Measurements from ENCODE around the gene CYLD. TPM values are rescaled to one million over a fixed set of nuclear protein-coding genes. Genes with fewer than 3 reads are reported as not detected.

Gene CYLD
- total RNA-seq, 1 donor from 2014 or later, result 33.9 TPM

- Histone ChIP-seq H3K27me3 (no peaks in the 10 kb centered on the region), H3K27ac (no peak overlapping the region), H3K9me3 (no peaks in the 10 kb centered on the region), H3K4me3 (no peak overlapping the region), H3K4me1 (no peaks in the 10 kb centered on the region), H3K36me3 (peaks cover 0 to 16% of the 10 kb centered on the region in 2 donors)
- no peak for TF ChIP-seq CTCF (IDR thresholded peaks at IDR 0.05)
- TF ChIP-seq POLR2A (IDR thresholded peaks at IDR 0.05), result no peak
- TF ChIP-seq POLR2AphosphoS5 (IDR thresholded peaks at IDR 0.05; ENCODE audit: insufficient read depth in 1 of 2, low read depth in 1 of 2), result no peak
- no peak for DNase-seq (ENCODE audit: extremely low spot score in 2 of 2)
- intact Hi-C loops (cut with DNase I), result no loop called here
Observed at GRCh38 chr16:50776037-50776436, 34.2 kb downstream of the CYLD start.

DNA sequence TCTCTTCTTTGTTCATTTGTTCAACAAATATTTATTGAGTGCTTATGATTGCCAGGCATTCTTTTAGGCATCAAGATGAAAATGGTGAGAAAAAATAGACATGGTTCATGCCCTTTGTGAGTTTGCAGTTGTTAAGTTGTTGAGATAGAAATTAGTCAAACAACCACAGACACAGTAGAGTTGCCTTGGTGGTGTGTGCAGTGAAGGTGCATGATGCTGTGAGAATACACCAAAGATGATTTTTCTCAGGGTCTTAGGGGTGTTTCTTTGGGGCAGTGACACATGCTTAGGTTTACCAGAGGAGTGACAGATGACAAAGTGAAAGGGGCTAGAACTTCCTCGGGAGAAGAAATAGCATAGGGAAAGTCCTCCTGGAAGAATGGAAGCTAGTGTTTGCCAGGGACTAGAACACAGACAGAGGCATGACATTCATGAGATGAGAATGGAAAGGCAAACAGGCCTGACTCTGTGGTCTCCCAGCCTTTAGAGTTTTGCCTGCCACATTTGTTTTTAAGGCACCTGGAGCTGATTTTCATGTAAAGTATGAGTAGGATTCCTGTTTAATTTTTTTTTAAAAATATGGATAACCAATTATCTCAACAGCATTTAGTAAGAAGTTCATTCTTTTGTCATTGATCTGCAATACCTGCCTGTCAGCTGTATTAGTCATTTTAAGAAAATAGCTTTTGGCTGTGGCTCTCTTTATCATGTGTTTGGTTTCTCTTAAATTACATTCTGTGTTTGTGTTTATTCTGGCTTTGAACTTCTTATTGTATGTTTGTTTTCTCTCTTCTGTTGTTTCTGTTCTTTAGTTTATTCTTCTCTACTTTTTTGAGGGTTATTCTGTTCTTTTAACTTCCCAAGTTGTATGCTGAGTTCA, 36.6 kb downstream of the CYLD start:
- DNase-seq (ENCODE audit: extremely low spot score in 2 of 2), result no peak
- TF ChIP-seq POLR2A (IDR thresholded peaks at IDR 0.05) (no peak), CTCF (IDR thresholded peaks at IDR 0.05) (no peak), POLR2AphosphoS5 (IDR thresholded peaks at IDR 0.05; ENCODE audit: insufficient read depth in 1 of 2, low read depth in 1 of 2) (no peak)
- H3K27me3 ChIP-seq, result no peaks in the 10 kb centered on the region
- no peaks in the 10 kb centered on the region for H3K4me1 ChIP-seq
- H3K36me3 ChIP-seq, result peaks cover 0 to 31% of the 10 kb centered on the region in 2 donors
- no peak overlapping the region for H3K4me3 ChIP-seq
- H3K9me3 ChIP-seq, result no peaks in the 10 kb centered on the region
- intact Hi-C loops (cut with DNase I), result no loop called here
- no peak overlapping the region for H3K27ac ChIP-seq

- no peaks in the 10 kb centered on the region for H3K27me3 ChIP-seq
- no peak for DNase-seq (ENCODE audit: extremely low spot score in 2 of 2)
- intact Hi-C loops (cut with DNase I), result no loop called here
- no peak overlapping the region for H3K27ac ChIP-seq
- H3K36me3 ChIP-seq, result peaks cover 0 to 48% of the 10 kb centered on the region in 2 donors
- H3K9me3 ChIP-seq, result no peaks in the 10 kb centered on the region
- H3K4me1 ChIP-seq, result no peaks in the 10 kb centered on the region
- TF ChIP-seq CTCF (IDR thresholded peaks at IDR 0.05) (no peak), POLR2AphosphoS5 (IDR thresholded peaks at IDR 0.05; ENCODE audit: insufficient read depth in 1 of 2, low read depth in 1 of 2) (no peak), POLR2A (IDR thresholded peaks at IDR 0.05) (no peak)
- no peak overlapping the region for H3K4me3 ChIP-seq
Observed at GRCh38 chr16:50781043-50781442, 39.2 kb downstream of the CYLD start.

GRCh38 chr16:50781518-50781917, 39.6 kb downstream of the CYLD start:
- no peak for DNase-seq (ENCODE audit: extremely low spot score in 2 of 2)
- no peaks in the 10 kb centered on the region for H3K27me3 ChIP-seq
- H3K9me3 ChIP-seq, result no peaks in the 10 kb centered on the region
- H3K4me3 ChIP-seq, result no peak overlapping the region
- H3K27ac ChIP-seq, result no peak overlapping the region
- intact Hi-C loops (cut with DNase I), result no loop called here
- no peaks in the 10 kb centered on the region for H3K4me1 ChIP-seq
- peaks cover 0 to 52% of the 10 kb centered on the region in 2 donors for H3K36me3 ChIP-seq
- TF ChIP-seq POLR2AphosphoS5 (IDR thresholded peaks at IDR 0.05; ENCODE audit: insufficient read depth in 1 of 2, low read depth in 1 of 2) (no peak), POLR2A (IDR thresholded peaks at IDR 0.05) (no peak), CTCF (IDR thresholded peaks at IDR 0.05) (no peak)

- H3K4me1 ChIP-seq, result no peaks in the 10 kb centered on the region
- DNase-seq (ENCODE audit: extremely low spot score in 2 of 2), result no peak
- no peak overlapping the region for H3K27ac ChIP-seq
- H3K27me3 ChIP-seq, result no peaks in the 10 kb centered on the region
- H3K9me3 ChIP-seq, result peaks cover 2% of the 10 kb centered on the region
- intact Hi-C loops (cut with DNase I), result no loop called here
- H3K36me3 ChIP-seq, result peaks cover 0 to 41% of the 10 kb centered on the region in 2 donors
- no peak for TF ChIP-seq POLR2AphosphoS5 (IDR thresholded peaks at IDR 0.05; ENCODE audit: insufficient read depth in 1 of 2, low read depth in 1 of 2)
- H3K4me3 ChIP-seq, result no peak overlapping the region
Observed at GRCh38 chr16:50789757-50790156, 47.9 kb downstream of the CYLD start.

All from vagina (tissue), 2 donors.